COLO668 (cell line): ENCODE results near the gene ZNF576.
"Not testable (repeated sequence)": the region's sequence is repeated elsewhere in the genome, so short reads cannot be mapped to it uniquely, and the experiment has no call there.

Source experiments
- DNase-seq: peaks from one replicate; lab custom pipeline; 2025; ENCODE audit not compliant: unreplicated experiment; lab: John Stamatoyannopoulos, UW

Gene ZNF576

GRCh38 chr19:43644181-43644580 lies 47.8 kb downstream of the ZNF576 start:
- no peak for DNase-seq

DNA sequence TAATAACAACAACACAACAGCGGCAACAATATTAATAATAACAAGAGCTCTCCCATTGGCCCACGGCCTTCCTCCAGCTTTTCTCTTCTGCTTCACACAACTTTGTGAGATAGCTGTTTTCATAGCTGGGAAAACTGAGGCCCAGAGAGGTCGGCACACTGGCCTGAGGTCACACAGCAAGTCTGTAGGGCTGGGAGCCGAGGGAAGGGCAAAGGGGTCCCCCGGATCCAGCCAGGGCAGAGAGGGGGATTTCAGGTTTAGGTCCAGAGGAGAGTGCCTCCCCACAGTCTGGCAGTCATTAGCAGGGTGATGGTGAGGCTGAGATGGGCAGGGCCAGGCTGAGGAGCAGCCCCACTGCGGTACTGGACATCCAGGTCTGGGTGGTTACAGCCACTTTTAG lies 52.2 kb downstream of the ZNF576 start:
- no peak for DNase-seq

GRCh38 chr19:43649514-43649913 lies 53.1 kb downstream of the ZNF576 start:
- DNase-seq: no peak

- not testable (repeated sequence) for DNase-seq
Observed at GRCh38 chr19:43650276-43650675, 53.9 kb downstream of the ZNF576 start.
